Stimulated activated CD4-positive, alpha-beta T cell treated with anti-CD3 and anti-CD28 coated beads, Interleukin-12 subunit alpha, Interleukin-12 subunit beta, amount 100 ng/mL, for 4 hours (primary cell): ENCODE measurements around the gene ROBO1.

ENCODE experiments used
- DNase-seq: peaks from one replicate; pipeline ENCODE4 v3.0.0-alpha.2; 2020

ROBO1 gene

DNA sequence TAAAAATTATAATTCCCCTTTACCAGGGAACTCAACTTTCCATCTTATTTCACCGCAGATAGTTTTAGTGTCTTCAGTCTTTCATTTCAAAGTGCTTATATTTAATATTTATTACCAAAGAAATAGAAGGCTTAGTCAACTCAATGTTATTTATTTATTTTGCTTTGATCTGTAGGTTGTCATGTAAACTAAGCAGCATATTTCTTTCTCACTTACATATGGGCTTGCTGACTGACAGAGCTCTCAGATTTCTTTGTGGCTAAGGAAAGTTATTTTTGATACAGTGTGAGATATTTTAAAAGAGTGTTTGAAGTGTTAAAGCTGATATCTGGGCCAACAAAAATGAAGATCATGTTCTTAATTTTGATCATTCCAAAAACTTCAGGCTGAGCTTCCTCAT lies 331.4 kb downstream of the ROBO1 start:
- DNase-seq: no peak

DNA sequence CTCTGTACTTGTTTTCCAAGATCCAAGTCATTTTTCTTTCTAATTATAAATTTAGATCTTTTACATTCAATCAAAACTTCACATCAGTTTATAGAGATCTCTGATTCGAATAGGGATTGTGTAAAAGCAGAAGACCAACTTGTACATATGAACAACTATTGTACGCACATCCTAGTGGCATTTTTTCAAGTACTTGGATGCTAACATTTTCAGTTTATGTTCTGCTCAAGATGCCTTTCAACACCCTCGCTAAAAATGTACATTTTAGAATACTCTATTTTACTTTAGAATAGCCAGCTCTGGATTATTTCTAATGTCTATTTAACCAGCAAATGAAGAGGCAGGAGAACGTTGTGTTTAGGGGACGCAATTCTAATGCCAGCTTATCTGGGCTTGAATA lies 340.7 kb downstream of the ROBO1 start:
- no peak for DNase-seq

DNA sequence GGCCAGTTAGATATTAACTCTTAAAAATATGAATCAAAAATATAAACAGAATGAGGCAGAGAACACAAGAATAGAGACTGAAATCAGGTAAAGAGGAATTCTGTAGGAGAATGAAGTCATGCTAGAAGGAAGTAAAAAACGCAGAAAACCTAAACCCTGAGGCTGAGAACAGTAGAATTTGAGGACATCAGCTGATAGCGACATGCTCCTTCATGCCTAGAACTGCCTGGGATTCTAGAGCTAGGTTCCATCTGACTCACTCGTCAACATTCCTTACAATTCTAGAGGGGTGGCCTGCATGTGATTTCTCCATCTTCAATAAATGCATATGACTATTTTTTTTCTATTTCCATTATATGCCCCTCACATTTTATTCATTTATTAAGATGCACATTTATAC lies 343.0 kb downstream of the ROBO1 start:
- no peak for DNase-seq

DNA sequence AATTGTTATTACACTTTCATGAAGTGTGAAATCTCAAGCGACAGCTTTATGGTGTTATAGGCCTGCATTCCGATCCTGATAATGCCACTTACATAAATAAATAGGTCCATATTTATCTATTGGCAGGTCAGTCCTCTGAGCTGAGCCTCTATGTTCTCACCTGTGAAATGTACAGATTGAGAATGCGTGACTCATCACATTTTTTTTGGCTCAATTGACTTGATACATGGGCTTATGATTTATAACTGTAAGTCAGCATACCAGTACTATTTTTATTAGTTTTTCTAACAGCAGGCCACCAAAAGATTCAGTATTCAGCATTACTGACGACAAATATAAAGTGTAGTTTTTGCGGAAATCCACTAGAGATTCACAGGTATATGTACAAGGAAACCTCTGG lies 344.4 kb downstream of the ROBO1 start:
- DNase-seq: no peak

GRCh38 chr3:79421273-79421672 lies 346.5 kb downstream of the ROBO1 start:
- no peak for DNase-seq

DNA sequence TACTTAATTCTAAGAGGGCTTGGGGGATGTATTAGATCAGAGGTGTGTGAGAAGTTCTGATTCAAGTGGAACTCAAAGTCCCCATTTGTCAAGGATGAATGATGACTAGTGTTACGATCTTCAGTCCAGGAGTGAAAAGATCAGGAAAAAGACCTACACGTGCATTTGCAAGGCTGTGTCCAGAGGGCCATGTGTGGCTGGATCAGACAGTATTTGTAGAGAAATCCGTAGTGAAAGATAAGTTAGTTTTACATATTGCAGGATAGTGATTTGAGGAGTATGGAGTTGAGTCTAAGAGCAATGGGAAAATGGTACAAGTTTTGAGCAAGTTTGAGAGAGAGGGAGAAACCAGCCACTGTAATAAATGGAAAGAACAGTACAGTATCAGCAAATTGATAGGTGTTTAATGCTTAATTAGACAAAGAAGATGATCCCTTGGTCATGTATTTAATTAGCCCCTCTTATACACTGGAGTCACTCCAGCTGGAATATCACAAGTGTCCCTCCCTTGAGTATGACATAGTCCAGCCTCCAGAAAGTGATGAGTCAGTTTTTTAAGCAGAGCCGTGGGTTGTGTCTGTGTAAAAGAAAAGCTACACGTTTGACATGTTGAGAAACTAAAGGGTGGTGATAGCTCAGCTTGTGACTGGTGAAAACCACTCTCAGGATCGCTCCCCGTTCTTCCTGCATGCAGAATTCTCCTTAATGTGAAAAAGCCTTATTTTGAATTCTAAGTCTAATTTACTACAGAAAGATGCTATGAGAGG lies 348.8 kb downstream of the ROBO1 start:
- no peak for DNase-seq

GRCh38 chr3:79415356-79415755 lies 352.4 kb downstream of the ROBO1 start:
- DNase-seq: no peak

DNA sequence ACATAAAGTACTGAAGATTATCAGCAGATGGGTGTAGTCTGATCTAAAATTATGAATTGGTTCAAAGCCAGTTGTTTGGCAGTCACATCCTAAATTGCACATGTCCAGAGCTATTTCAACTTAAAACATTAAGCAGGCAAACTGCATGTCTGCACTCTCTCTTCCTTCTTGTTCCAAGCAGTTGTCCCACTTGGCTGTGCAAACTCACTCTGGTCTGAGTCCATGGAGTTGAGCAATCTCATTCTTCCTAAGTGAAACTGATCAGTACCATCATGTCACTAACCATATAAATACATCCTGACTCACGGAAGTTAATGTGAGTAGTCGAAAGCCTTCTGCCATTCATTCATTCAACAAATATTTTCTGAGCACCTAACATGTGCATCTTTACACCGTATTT lies 353.0 kb downstream of the ROBO1 start:
- no peak for DNase-seq

DNA sequence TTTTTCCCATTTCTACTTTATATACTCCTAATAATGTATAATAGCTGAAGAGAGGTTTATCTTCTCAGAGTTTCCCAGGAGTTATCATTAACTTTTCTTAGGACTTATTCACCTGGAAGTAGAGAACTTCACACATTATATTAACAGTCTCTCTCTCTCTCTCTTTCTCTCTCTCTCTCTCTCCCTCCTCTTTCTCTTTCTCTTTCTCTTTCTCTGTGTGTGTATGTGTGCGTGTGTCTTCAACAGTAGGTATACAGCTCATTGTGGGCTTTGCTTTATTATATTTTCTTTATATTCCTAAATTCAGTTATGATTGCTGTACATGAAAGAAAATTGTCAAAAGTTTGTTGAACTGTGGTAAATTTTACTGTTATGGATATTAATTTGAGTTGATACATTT lies 353.8 kb downstream of the ROBO1 start:
- DNase-seq: no peak

- DNase-seq: no peak
Observed at GRCh38 chr3:79412537-79412936, 355.3 kb downstream of the ROBO1 start.

DNA sequence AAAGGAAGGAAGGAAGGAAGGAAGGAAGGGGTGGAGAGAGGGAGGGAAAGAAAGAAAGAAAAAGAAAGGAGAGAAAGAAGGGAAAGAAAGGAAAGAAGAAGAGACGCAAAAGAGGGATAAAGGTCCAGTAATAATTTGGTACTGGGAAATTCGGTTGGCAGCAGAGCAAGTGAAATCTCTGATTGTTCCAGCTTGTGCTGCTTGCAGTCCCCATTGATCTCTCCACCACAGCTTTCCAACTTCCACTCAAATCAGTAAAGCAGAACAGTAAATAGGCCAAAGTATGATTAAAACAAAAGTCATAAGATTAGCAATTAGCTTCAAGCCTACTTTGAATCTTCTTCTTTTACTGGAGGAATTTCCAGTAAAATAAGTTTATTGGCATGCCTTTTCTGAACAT lies 357.2 kb downstream of the ROBO1 start:
- no peak for DNase-seq

DNA sequence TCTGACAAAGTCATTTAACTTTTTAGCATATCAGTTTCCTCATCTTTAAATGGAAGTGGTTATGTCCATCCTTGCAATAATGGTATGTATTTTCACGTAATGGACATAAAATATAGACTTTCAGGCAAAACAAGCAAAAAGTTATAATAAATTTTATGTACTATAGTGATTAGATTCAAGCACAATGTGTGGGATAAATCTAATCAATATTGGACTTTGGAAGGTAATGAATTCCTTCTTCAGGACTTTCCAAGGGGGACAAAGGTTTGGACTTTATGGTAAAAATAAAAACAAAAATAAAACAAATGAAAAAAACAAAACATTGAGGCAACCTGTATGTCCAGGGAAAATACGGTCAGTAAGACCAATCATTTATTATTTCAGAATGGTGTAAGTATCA lies 357.7 kb downstream of the ROBO1 start:
- DNase-seq: no peak

DNA sequence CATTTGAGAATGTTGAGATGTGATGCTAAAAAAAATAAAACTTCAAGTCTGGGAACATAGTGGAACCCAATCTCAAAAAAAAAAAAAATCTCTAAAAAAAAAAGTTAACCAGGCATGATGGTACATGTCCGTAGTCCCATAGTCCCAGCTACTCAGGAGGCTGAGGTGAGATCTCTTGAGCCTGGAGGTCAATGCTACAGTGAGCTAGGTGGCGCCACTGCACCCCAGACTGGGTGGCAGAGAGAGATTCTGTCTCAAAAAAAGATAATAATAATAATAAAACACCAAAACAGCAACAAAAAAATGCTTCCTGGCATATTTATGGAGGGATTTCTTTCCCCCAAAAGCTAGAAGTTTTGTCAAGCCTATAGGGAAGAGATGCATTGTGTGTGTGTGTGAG lies 361.6 kb downstream of the ROBO1 start:
- no peak for DNase-seq

GRCh38 chr3:79405183-79405582 lies 362.6 kb downstream of the ROBO1 start:
- no peak for DNase-seq

DNA sequence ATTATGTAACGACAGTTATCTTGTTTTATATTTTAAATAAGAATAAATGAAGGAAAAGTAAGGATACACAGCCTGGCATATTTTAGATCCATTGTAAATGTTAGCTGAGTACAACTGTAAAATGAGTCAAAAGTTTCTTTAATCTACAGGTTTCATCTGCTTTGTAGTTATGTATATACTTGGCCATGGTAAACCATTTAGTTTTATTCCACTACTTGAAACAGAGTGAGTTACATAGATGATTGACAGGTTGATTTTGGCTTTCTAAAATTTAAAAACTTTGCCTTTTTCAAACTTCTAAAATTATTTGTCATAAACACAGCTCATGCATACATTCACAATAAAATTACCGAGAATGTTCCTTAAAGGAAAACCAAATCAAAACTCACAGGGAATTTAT lies 371.2 kb downstream of the ROBO1 start:
- DNase-seq: no peak

- DNase-seq: no peak
Observed at GRCh38 chr3:79392479-79392878, 375.3 kb downstream of the ROBO1 start.

GRCh38 chr3:79390352-79390751 lies 377.4 kb downstream of the ROBO1 start:
- no peak for DNase-seq

DNA sequence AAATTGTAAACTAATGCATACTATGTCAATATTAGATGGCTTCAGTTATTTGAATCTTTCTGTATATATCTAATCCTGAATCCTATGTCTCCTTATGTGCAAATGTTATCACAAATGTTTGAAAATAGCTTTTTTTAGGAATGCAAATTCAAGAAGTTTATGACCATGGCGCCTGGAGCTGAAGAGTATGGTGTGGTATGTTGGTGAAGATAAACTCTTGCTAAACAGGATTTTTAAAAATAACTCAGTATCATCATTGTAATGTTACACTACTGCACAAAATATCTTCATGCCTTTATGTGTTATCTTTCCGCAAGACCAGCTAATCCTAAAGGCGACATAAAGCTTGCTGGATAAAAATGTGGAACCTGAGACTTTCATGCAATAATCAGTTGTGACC lies 382.6 kb downstream of the ROBO1 start:
- no peak for DNase-seq

DNA sequence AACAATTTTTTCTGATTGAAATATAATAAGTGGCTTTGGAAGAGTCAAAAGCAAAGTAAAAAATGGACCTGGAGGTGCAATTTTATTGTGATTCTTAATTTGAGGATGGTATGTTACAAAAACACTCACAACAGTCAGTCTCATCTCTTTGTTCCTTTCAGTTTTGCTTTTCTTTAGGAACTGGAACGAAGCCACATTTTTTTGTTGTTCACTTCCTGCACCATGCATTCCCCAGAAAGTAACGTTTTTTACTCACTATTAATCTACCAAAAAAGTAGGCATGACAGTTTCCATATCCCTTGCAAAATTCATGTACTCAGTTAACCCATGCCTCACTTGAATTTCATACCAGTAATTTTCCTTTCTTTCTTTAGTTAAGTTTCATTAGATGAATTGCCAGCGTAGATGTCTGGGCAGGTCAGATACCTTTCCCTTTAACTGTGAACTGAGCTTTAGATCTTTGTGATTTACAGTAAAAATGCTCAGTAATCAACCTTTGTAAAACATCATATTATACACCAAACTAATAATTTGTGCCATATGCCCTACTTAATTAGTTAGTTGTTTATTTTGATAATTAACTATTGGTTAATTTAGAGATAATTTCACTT lies 384.3 kb downstream of the ROBO1 start:
- no peak for DNase-seq

GRCh38 chr3:79380581-79380980 lies 387.2 kb downstream of the ROBO1 start:
- DNase-seq: no peak

GRCh38 chr3:79378064-79378463 lies 389.7 kb downstream of the ROBO1 start:
- no peak for DNase-seq

GRCh38 chr3:79369306-79369705 lies 398.5 kb downstream of the ROBO1 start:
- no peak for DNase-seq

DNA sequence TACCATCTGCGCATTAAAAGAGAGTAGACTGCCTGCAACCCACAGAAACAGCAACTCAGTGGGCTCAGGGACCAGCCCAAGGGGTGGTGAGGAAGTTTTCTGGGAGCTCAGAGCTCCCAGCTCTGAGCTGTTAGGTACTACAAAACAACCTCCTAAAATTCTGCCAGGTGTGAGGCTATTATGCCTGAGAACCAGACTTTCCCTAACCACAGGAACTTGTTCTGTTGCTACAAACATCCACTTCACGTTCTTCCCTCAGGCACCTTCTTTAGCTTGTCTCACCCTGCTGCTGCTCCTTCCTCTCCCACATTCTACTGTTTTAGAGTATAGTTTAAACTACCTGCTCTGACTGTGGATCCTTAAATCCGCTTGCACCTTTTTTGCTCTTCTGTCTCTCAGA lies 399.4 kb downstream of the ROBO1 start:
- DNase-seq: no peak

- DNase-seq: no peak
Observed at GRCh38 chr3:79367803-79368202, 400.0 kb downstream of the ROBO1 start.

GRCh38 chr3:79367066-79367465 lies 400.7 kb downstream of the ROBO1 start:
- DNase-seq: no peak
